Measurements from ENCODE around the gene ICA1L. TPM values are rescaled to one million over a fixed set of nuclear protein-coding genes. Genes with fewer than 3 reads are reported as not detected.
"Not testable (repeated sequence)": the region's sequence is repeated elsewhere in the genome, so short reads cannot be mapped to it uniquely, and the experiment has no call there.

The ICA1L gene
- total RNA-seq = 35.9 TPM

GRCh38 chr2:202871300-202872141 lies at the start of gene ICA1L:
ICA1L (minus strand) TSS chr2:202871766; CDS start chr2:202829009, 42,757 bp downstream.
- DNase-seq (ENCODE audit: low spot score) = peak; percentile 50

GRCh38 chr2:202918860-202919259 lies 47.3 kb upstream of the ICA1L start:
- DNase-seq (ENCODE audit: low spot score) = no peak

- not testable (repeated sequence) for DNase-seq (ENCODE audit: low spot score)
Observed at GRCh38 chr2:202912342-202913201, 41.0 kb upstream of the ICA1L start.

- DNase-seq (ENCODE audit: low spot score) = peak; percentile 93
Observed at GRCh38 chr2:202911512-202912341, 40.2 kb upstream of the ICA1L start, which contains the start of the genes CARF and WDR12. CARF (plus strand) TSS chr2:202912275; CDS start chr2:202941903, 29,628 bp downstream. WDR12 (minus strand) TSS chr2:202911673; CDS start chr2:202911476, 197 bp downstream.

GRCh38 chr2:202911203-202911511 lies 39.6 kb upstream of the ICA1L start:
- peak; percentile 45 for DNase-seq (ENCODE audit: low spot score)

GRCh38 chr2:202910698-202911097 lies 39.1 kb upstream of the ICA1L start:
- no peak for DNase-seq (ENCODE audit: low spot score)

- DNase-seq (ENCODE audit: low spot score) = not testable (repeated sequence)
Observed at GRCh38 chr2:202910250-202910649, 38.7 kb upstream of the ICA1L start.

- DNase-seq (ENCODE audit: low spot score) = no peak
Observed at GRCh38 chr2:202909394-202910192, 38.0 kb upstream of the ICA1L start.

- no peak for DNase-seq (ENCODE audit: low spot score)
Observed at GRCh38 chr2:202908186-202908585, 36.6 kb upstream of the ICA1L start.

GRCh38 chr2:202905507-202905906 lies 33.9 kb upstream of the ICA1L start:
- not testable (repeated sequence) for DNase-seq (ENCODE audit: low spot score)

- no peak for DNase-seq (ENCODE audit: low spot score)
Observed at GRCh38 chr2:202885190-202885589, 13.6 kb upstream of the ICA1L start.

GRCh38 chr2:202883987-202884675 lies 12.6 kb upstream of the ICA1L start:
- no peak for DNase-seq (ENCODE audit: low spot score)

GRCh38 chr2:202881570-202881969 lies 10.0 kb upstream of the ICA1L start:
- DNase-seq (ENCODE audit: low spot score) = no peak

- no peak for DNase-seq (ENCODE audit: low spot score)
Observed at GRCh38 chr2:202877699-202878098, 6.1 kb upstream of the ICA1L start.

GRCh38 chr2:202870431-202871299 lies 901 bp downstream of the ICA1L start:
- DNase-seq (ENCODE audit: low spot score) = peak; percentile 74

- no peak for DNase-seq (ENCODE audit: low spot score)
Observed at GRCh38 chr2:202861987-202862386, 9.6 kb downstream of the ICA1L start.

GRCh38 chr2:202858601-202859000 lies 13.0 kb downstream of the ICA1L start:
- DNase-seq (ENCODE audit: low spot score) = no peak

GRCh38 chr2:202849343-202849742 lies 22.2 kb downstream of the ICA1L start:
- not testable (repeated sequence) for DNase-seq (ENCODE audit: low spot score)

GRCh38 chr2:202848813-202849212 lies 22.8 kb downstream of the ICA1L start:
- peak; percentile 49 for DNase-seq (ENCODE audit: low spot score)

All from ureter (tissue), 1 donor.